Osteoblast (primary cell): Measurements from ENCODE around the gene IFIT1. TPM values are rescaled to one million over a fixed set of nuclear protein-coding genes. Genes with fewer than 3 reads are reported as not detected.

ENCODE experiments used
- DNase-seq: peaks from one replicate; pipeline ENCODE4 v3.0.0; 2011; ENCODE audit warnings: low spot score, mixed read lengths; ENCODE audit not compliant: insufficient read length; ENCODE audit errors: missing footprints
- H2AFZ ChIP-seq: 2 replicates; pipeline ENCODE4 v1.6.0; 2011; ENCODE audit warnings: mild to moderate bottlenecking, low read length
- H3K27ac ChIP-seq: 2 replicates; pipeline ENCODE4 v1.5.1; 2011; ENCODE audit warnings: mild to moderate bottlenecking, low read depth, low read length, moderate library complexity
- H3K27me3 ChIP-seq: 2 replicates; pipeline ENCODE4 v1.6.0; 2012; ENCODE audit warnings: mild to moderate bottlenecking, control low read depth, inconsistent platforms, low read length, moderate library complexity; ENCODE audit not compliant: insufficient read depth
- H3K36me3 ChIP-seq: 2 replicates; pipeline ENCODE4 v1.5.1; 2011; ENCODE audit warnings: mild to moderate bottlenecking, low read length, control low read depth, moderate library complexity; ENCODE audit not compliant: insufficient read depth
- H3K4me1 ChIP-seq: 2 replicates; pipeline ENCODE4 v1.5.1; 2011; ENCODE audit warnings: mild to moderate bottlenecking, low read length, control low read depth, moderate library complexity; ENCODE audit not compliant: insufficient read depth
- H3K4me2 ChIP-seq: 2 replicates; pipeline ENCODE4 v1.6.0; 2011; ENCODE audit warnings: mild to moderate bottlenecking, low read length; ENCODE audit not compliant: insufficient read depth
- H3K4me3 ChIP-seq: fragments of 200-600 bp; sonication (generic); 3 replicates; pipeline ENCODE4 v1.5.1; 2012; ENCODE audit warnings: mild to moderate bottlenecking, low read length, inconsistent platforms; ENCODE audit not compliant: insufficient read depth
- H3K79me2 ChIP-seq: 2 replicates; pipeline ENCODE4 v1.6.0; 2012; ENCODE audit warnings: mild to moderate bottlenecking, low read length, control low read depth, inconsistent platforms; ENCODE audit not compliant: insufficient read depth
- H3K9me3 ChIP-seq: 2 replicates; pipeline ENCODE4 v1.5.1; 2011; ENCODE audit warnings: low read depth, low read length, control low read depth
- H4K20me1 ChIP-seq: 2 replicates; pipeline ENCODE4 v1.6.0; 2012; ENCODE audit warnings: mild to moderate bottlenecking, low read length, control low read depth; ENCODE audit not compliant: insufficient read depth
- total RNA-seq: library from RNA; depleted of rRNA; stranded (reverse); fragments of >200 nt; gene quantifications from 2 replicates; pipeline ENCODE4 v1.2.3, GENCODE V29; 2012
- TF ChIP-seq, protein P1 (sequence below): IDR thresholded peaks from 2 replicates; pipeline ENCODE4 v1.5.1; 2011; ENCODE audit warnings: mild to moderate bottlenecking, low read depth, low read length, moderate library complexity; ENCODE audit errors: extremely low read depth

The IFIT1 gene
- total RNA-seq, 1 donor, result 34.4 TPM

DNA sequence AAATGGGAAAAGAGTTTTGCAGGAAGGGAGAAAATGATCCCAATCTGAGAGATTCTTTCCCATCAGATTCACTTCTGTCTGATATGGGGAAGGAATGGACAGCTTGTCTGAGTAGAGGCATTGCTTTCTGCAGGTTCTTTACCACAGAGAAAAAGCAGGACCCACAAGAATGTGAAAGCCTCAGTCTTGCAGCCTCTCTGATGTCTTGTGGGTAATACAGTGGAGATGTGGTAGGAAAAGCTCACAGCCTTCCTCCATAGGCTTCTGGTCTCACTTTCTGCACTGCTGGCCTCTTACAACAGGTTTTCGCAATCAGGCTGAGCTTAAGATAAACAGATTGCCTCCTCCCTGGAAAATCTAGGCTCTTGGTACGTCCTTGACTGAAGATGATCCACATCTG is 551 bp downstream of the IFIT1 start:
- TF ChIP-seq, protein P1, sequence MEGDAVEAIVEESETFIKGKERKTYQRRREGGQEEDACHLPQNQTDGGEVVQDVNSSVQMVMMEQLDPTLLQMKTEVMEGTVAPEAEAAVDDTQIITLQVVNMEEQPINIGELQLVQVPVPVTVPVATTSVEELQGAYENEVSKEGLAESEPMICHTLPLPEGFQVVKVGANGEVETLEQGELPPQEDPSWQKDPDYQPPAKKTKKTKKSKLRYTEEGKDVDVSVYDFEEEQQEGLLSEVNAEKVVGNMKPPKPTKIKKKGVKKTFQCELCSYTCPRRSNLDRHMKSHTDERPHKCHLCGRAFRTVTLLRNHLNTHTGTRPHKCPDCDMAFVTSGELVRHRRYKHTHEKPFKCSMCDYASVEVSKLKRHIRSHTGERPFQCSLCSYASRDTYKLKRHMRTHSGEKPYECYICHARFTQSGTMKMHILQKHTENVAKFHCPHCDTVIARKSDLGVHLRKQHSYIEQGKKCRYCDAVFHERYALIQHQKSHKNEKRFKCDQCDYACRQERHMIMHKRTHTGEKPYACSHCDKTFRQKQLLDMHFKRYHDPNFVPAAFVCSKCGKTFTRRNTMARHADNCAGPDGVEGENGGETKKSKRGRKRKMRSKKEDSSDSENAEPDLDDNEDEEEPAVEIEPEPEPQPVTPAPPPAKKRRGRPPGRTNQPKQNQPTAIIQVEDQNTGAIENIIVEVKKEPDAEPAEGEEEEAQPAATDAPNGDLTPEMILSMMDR, result no peak
- no peaks in the 10 kb centered on the region for H3K36me3 ChIP-seq
- DNase-seq, result peak; percentile 35
- no peaks in the 10 kb centered on the region for H3K27me3 ChIP-seq
- H3K9me3 ChIP-seq, result no peaks in the 10 kb centered on the region
- no peaks in the 10 kb centered on the region for H4K20me1 ChIP-seq
- peak overlapping the region; percentile 89 for H3K4me2 ChIP-seq
- H3K4me3 ChIP-seq, result peak overlapping the region; percentile 76
- H3K4me1 ChIP-seq, result peaks cover 19% of the 10 kb centered on the region
- peak overlapping the region; percentile 74 for H3K27ac ChIP-seq
- H3K79me2 ChIP-seq, result peaks cover 8% of the 10 kb centered on the region
- H2AFZ ChIP-seq, result peak overlapping the region; percentile 94

DNA sequence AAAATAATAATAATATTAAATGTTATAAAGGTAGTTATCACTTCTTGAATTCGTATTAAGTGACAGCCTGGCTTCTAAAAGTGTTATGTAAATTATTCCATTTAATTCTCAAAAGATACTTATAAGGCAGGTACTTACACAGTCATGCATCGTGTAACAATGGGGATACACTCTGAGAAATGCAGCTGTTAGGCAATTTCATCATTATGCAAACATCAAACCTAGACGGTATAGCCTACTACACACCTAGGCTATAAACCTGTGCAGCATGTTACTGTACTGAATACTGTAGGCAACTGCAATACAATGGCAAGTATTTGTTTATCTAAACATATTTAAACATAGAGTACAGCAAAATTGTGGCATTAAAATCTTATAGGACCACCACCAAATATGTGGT is 1.5 kb downstream of the IFIT1 start:
- Histone ChIP-seq H2AFZ (peak overlapping the region; percentile 94), H3K4me1 (peaks cover 19% of the 10 kb centered on the region), H3K4me3 (no peak overlapping the region), H3K4me2 (no peak overlapping the region), H3K27me3 (no peaks in the 10 kb centered on the region), H3K79me2 (peaks cover 8% of the 10 kb centered on the region), H3K36me3 (no peaks in the 10 kb centered on the region), H3K9me3 (no peaks in the 10 kb centered on the region), H3K27ac (peak overlapping the region; percentile 74), H4K20me1 (no peaks in the 10 kb centered on the region)
- no peak for DNase-seq
- TF ChIP-seq, protein P1, result no peak

DNA sequence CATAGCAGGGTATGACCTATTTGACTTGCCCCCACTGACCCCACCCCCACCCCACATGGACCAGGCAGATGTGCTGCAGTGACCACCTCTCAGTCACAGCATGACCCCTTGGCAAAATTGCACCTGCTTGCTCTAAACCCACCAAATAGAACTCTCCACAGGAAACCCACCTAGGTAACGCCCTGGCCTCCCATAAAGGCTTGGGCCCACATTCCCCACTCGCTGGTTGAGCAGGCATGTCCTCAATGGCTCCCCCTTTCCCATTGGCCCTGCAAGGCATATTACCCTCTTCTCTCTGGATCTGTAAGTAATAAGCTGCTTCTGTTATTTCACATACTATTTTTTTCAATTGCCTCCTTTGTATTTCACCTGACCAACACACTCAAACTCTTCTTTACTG is 2.7 kb downstream of the IFIT1 start:
- TF ChIP-seq, protein P1, result no peak
- peaks cover 19% of the 10 kb centered on the region for H3K4me1 ChIP-seq
- H3K36me3 ChIP-seq, result no peaks in the 10 kb centered on the region
- H2AFZ ChIP-seq, result no peak overlapping the region
- H3K4me2 ChIP-seq, result no peak overlapping the region
- H3K27me3 ChIP-seq, result no peaks in the 10 kb centered on the region
- H3K79me2 ChIP-seq, result peaks cover 8% of the 10 kb centered on the region
- H3K27ac ChIP-seq, result no peak overlapping the region
- H4K20me1 ChIP-seq, result no peaks in the 10 kb centered on the region
- no peaks in the 10 kb centered on the region for H3K9me3 ChIP-seq
- no peak overlapping the region for H3K4me3 ChIP-seq
- no peak for DNase-seq

DNA sequence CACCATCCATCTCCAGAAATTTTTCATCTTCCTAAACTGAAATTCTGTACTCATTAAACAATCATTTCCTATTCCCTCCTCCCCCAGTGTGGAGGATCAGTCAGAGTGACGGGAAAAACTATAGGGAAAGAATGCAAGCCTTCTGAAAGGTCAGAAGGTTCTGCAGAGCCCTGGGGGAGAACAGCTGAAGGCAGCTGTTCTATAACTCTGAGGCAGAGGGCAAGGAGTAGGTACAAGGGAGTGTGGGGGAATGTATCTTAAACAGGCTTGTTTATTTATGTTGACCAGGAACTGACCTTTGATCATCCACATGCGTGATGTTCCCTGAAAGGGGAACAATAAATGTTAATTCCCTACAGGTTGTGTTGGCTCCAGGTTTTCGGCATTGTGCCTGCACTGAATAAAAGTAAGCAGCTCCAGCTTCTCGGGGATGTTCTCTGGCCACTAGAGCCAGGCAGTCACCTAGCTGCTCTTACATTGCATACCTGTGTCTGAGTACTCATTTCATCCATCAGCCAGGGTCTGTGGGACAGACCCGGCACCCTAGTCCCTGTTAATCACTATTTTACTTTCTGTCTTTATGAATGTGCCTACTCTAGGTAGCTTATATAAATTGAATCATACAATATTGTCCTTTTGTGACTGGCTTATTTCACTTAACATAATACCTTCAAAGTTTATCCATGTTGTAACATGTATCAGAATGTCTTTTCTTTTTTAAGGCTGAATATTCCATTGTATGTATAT is 5.8 kb downstream of the IFIT1 start:
- Histone ChIP-seq H3K27me3 (no peaks in the 10 kb centered on the region), H3K9me3 (no peaks in the 10 kb centered on the region), H3K36me3 (no peaks in the 10 kb centered on the region), H4K20me1 (no peaks in the 10 kb centered on the region), H3K4me3 (no peak overlapping the region), H2AFZ (peak overlapping the region; percentile 20), H3K4me2 (no peak overlapping the region), H3K79me2 (peaks cover 8% of the 10 kb centered on the region), H3K4me1 (peaks cover 8% of the 10 kb centered on the region), H3K27ac (no peak overlapping the region)
- TF ChIP-seq, protein P1, result no peak
- DNase-seq, result no peak
